A673 (cell line): Measurements from ENCODE around the gene ZNF317. TPM values are rescaled to one million over a fixed set of nuclear protein-coding genes. Genes with fewer than 3 reads are reported as not detected.

ENCODE experiments used
- BruUV-seq: library from RNA; stranded (reverse); fragments of 400-500 nt; replicated peaks from 2 replicates; lab custom pipeline; 2021; lab: Mats Ljungman, UMichigan
- CTCF ChIA-PET: fragments of 300-600 bp; sonication (Branson Sonifier 250); formaldehyde crosslinking; loops from one replicate; lab custom pipeline; 2022; ENCODE audit warnings: antibody characterized with exemption; lab: Charles Lee
- POLR2A ChIA-PET: fragments of 300-600 bp; sonication (Branson Sonifier 250); formaldehyde crosslinking; loops from one replicate; lab custom pipeline; 2022; ENCODE audit warnings: antibody characterized with exemption; ENCODE audit not compliant: low non-redundant PET; lab: Charles Lee
- DNase-seq: peaks from one replicate; pipeline ENCODE4 v3.0.0-alpha.2; 2015; ENCODE audit warnings: low spot score
- H3K27ac ChIP-seq: fragments of 200-600 bp; sonication (generic); 2 replicates; pipeline ENCODE4 v1.5.1; 2016; ENCODE audit warnings: mixed run types, low read depth, mild to moderate bottlenecking, mixed read lengths, antibody characterized with exemption, low read length; ENCODE audit not compliant: poor library complexity, severe bottlenecking
- H3K27me3 ChIP-seq: fragments of 200-600 bp; sonication (generic); replicated peaks from 2 replicates; pipeline ENCODE4 v1.6.1; 2017; ENCODE audit warnings: mixed run types, low read depth, mild to moderate bottlenecking, mixed read lengths, antibody characterized with exemption, low read length; ENCODE audit not compliant: insufficient read depth, poor library complexity
- H3K36me3 ChIP-seq: fragments of 200-600 bp; sonication (generic); 2 replicates; pipeline ENCODE4 v1.6.1; 2016; ENCODE audit warnings: mixed run types, mild to moderate bottlenecking, mixed read lengths, antibody characterized with exemption, low read length; ENCODE audit not compliant: insufficient read depth, poor library complexity, severe bottlenecking
- H3K4me1 ChIP-seq: fragments of 200-600 bp; sonication (generic); 2 replicates; pipeline ENCODE4 v1.6.1; 2017; ENCODE audit warnings: mixed run types, mild to moderate bottlenecking, mixed read lengths, antibody characterized with exemption, low read length; ENCODE audit not compliant: insufficient read depth, poor library complexity, severe bottlenecking
- H3K4me3 ChIP-seq: fragments of 200-600 bp; sonication (generic); 2 replicates; pipeline ENCODE4 v1.5.1; 2016; ENCODE audit warnings: low read depth, mixed run types, mild to moderate bottlenecking, mixed read lengths, low read length; ENCODE audit not compliant: poor library complexity, severe bottlenecking
- H3K9me3 ChIP-seq: fragments of 200-600 bp; sonication (generic); 2 replicates; pipeline ENCODE4 v1.6.1; 2016; ENCODE audit warnings: mixed run types, low read depth, mild to moderate bottlenecking, mixed read lengths, antibody characterized with exemption, low read length; ENCODE audit not compliant: poor library complexity, severe bottlenecking
- EZH2 ChIP-seq: fragments of 200-600 bp; sonication (generic); IDR thresholded peaks from 2 replicates; pipeline ENCODE4 v1.6.1; 2017; ENCODE audit warnings: borderline replicate concordance, low read depth, mild to moderate bottlenecking, mixed read lengths, antibody characterized with exemption, low read length; ENCODE audit not compliant: poor library complexity, severe bottlenecking
- intact Hi-C: fragments of 100-400 bp; cut with micrococcal nuclease; formaldehyde crosslinking; loops from one replicate; pipeline ENCODE4 v1.10.0; 2022; ENCODE audit not compliant: unreplicated experiment
- total RNA-seq: library from RNA; stranded (reverse); gene quantifications from 2 replicates; pipeline ENCODE4 v1.2.3, GENCODE V29; 2021
- TF ChIP-seq, protein P1 (sequence below): fragments of 300-800, 200-600 bp; sonication (generic); conservative IDR thresholded peaks from 2 replicates; pipeline ENCODE4 v1.5.1; 2017; ENCODE audit warnings: low read depth, mild to moderate bottlenecking, antibody characterized with exemption, low read length, moderate library complexity, mixed read lengths

Gene ZNF317
- total RNA-seq, 1 experiment from 2014 or later = 50.6 TPM

DNA sequence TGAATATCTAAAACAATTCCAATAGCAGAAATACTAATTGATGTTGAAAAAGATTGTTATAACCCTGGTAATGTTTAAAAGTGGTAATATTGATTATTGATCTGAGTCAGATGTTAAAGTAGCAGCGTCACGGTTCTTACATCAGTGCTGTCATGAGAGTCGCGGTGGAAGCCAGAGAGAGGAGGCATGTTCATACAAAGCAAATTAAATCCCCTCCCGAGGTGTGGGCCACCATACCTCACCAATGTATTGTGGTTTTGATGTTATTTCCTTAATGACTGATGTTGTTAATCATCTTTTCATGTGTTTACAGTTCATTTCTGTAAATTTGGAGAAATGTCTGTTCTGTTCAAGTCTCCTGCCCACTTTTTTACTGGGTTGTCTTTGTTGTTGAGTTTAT, 11.2 kb downstream of the ZNF317 start:
- Histone ChIP-seq H3K27ac (no peak overlapping the region), H3K36me3 (peaks cover 42% of the 10 kb centered on the region), H3K4me1 (no peaks in the 10 kb centered on the region), H3K4me3 (no peak overlapping the region), H3K9me3 (peaks cover 57% of the 10 kb centered on the region), H3K27me3 (no peaks in the 10 kb centered on the region)
- DNase-seq = no peak
- TF ChIP-seq EZH2 = no peak
- TF ChIP-seq, protein P1, sequence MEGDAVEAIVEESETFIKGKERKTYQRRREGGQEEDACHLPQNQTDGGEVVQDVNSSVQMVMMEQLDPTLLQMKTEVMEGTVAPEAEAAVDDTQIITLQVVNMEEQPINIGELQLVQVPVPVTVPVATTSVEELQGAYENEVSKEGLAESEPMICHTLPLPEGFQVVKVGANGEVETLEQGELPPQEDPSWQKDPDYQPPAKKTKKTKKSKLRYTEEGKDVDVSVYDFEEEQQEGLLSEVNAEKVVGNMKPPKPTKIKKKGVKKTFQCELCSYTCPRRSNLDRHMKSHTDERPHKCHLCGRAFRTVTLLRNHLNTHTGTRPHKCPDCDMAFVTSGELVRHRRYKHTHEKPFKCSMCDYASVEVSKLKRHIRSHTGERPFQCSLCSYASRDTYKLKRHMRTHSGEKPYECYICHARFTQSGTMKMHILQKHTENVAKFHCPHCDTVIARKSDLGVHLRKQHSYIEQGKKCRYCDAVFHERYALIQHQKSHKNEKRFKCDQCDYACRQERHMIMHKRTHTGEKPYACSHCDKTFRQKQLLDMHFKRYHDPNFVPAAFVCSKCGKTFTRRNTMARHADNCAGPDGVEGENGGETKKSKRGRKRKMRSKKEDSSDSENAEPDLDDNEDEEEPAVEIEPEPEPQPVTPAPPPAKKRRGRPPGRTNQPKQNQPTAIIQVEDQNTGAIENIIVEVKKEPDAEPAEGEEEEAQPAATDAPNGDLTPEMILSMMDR = no peak
- ChIA-PET CTCF (no interaction called here), POLR2A (no interaction called here)
- intact Hi-C loops = no loop called here
- no TSS peak for BruUV-seq

- Histone ChIP-seq H3K36me3 (peaks cover 68% of the 10 kb centered on the region), H3K9me3 (peaks cover 41% of the 10 kb centered on the region), H3K27me3 (no peaks in the 10 kb centered on the region), H3K27ac (no peak overlapping the region), H3K4me1 (no peaks in the 10 kb centered on the region), H3K4me3 (no peak overlapping the region)
- BruUV-seq = no TSS peak
- DNase-seq = no peak
- intact Hi-C loops = no loop called here
- TF ChIP-seq EZH2 = no peak
- TF ChIP-seq, protein P1 = no peak
- CTCF ChIA-PET = no interaction called here
- POLR2A ChIA-PET = no interaction called here
These were observed 15.4 kb downstream of the ZNF317 start for GRCh38 chr19:9155591-9155990.

DNA sequence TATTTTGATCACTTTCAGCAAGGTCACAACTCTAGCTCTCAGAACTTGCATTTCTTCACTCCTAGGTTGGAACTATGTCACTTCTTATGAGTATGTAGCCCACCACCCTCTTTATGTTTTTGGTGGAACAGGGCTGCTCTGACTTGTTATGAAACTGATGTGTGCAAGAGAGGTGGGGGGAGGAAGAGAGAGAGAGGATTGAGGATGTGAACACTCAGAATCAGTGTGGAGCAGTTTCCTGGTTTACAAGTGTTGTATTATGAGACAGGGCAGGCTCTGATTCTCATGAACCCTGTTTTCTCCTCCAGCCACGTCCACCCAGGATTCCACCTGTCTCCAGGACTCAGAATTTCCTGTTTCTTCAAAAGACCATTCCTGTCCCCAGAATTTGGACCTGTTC, 16.1 kb downstream of the ZNF317 start:
- TF ChIP-seq, protein P1 = no peak
- TF ChIP-seq EZH2 = no peak
- peaks cover 38% of the 10 kb centered on the region for H3K9me3 ChIP-seq
- intact Hi-C loops = no loop called here
- no peak overlapping the region for H3K27ac ChIP-seq
- no peak overlapping the region for H3K4me3 ChIP-seq
- no peaks in the 10 kb centered on the region for H3K27me3 ChIP-seq
- peaks cover 75% of the 10 kb centered on the region for H3K36me3 ChIP-seq
- no peaks in the 10 kb centered on the region for H3K4me1 ChIP-seq
- ChIA-PET POLR2A (no interaction called here), CTCF (no interaction called here)
- no TSS peak for BruUV-seq
- no peak for DNase-seq
